A549 (cell line): ENCODE results near the gene SLC6A20. TPM values are rescaled to one million over a fixed set of nuclear protein-coding genes. Genes with fewer than 3 reads are reported as not detected.

Experiments
- ATAC-seq, 2 experiments: fragments of 200-7000 bp in 1 of 2; fragments of >200 bp in 1 of 2; cut with Nextera tagmentation in 1 of 2; cut with Tn5 transposase in 1 of 2; 3 replicates each; pipeline versions ENCODE4 v1.8.0 to v1.9.1; 2018 to 2020; ENCODE audit warnings: mild to moderate bottlenecking in 1 of 2, moderate library complexity in 1 of 2
- CTCF ChIA-PET: fragments of 300-600 bp; sonication (Branson Sonifier 250); formaldehyde crosslinking; extraction: SDS; loops from one replicate; lab custom pipeline; 2021; ENCODE audit warnings: antibody characterized with exemption, inconsistent platforms; lab: Yijun Ruan, JAX
- POLR2A ChIA-PET: fragments of 350-600 bp; formaldehyde crosslinking; extraction: SDS; loops from one replicate; lab custom pipeline; 2021; ENCODE audit warnings: antibody characterized with exemption, inconsistent platforms; lab: Yijun Ruan, JAX
- DNase-seq, 2 experiments: peaks; one replicate each; pipeline versions ENCODE4 v3.0.0 to v3.0.0-alpha.2; 2011 to 2016; ENCODE audit warnings: low read depth in 1 of 2, low spot score in 1 of 2
- FAIRE-seq: peaks from 2 replicates; lab custom pipeline; 2011; peaks lifted over from hg19 to GRCh38; lab: Jason Lieb, UNC
- H3K27ac ChIP-seq, 2 experiments: fragments of >200 bp; sonication (Bioruptor Twin); formaldehyde crosslinking; 3 replicates each; pipeline ENCODE4 v1.5.1; 2016 to 2017
- H3K4me1 ChIP-seq: fragments of >200 bp; sonication (Bioruptor Twin); formaldehyde crosslinking; 3 replicates; pipeline ENCODE4 v1.6.1; 2016
- H3K4me2 ChIP-seq: fragments of >200 bp; sonication (Bioruptor Twin); formaldehyde crosslinking; 3 replicates; pipeline ENCODE4 v1.6.1; 2016
- H3K4me3 ChIP-seq: fragments of >200 bp; sonication (Bioruptor Twin); formaldehyde crosslinking; 3 replicates; pipeline ENCODE4 v1.5.1; 2016
- H3K9me3 ChIP-seq: fragments of >200 bp; sonication (Bioruptor Twin); formaldehyde crosslinking; 3 replicates; pipeline ENCODE4 v1.6.1; 2016
- BHLHE40 ChIP-seq: IDR thresholded peaks from 2 replicates; pipeline ENCODE4 v1.6.1; 2012; ENCODE audit warnings: low read depth, low read length, inconsistent platforms
- CHD2 ChIP-seq: fragments of 150-350 bp; IDR thresholded peaks from 2 replicates; pipeline ENCODE4 v1.6.1; 2014; ENCODE audit warnings: low read length; ENCODE audit not compliant: partially characterized antibody
- CHD4 ChIP-seq: fragments of 200-600 bp; sonication (generic); IDR thresholded peaks from 2 replicates; pipeline ENCODE4 v1.6.1; 2016; ENCODE audit warnings: antibody characterized with exemption, mild to moderate bottlenecking, borderline replicate concordance
- EHMT2 ChIP-seq: fragments of 200-600 bp; sonication (generic); IDR thresholded peaks from 2 replicates; pipeline ENCODE4 v1.6.1; 2016; ENCODE audit warnings: antibody characterized with exemption, low read depth, mild to moderate bottlenecking, moderate library complexity
- EP300 ChIP-seq, 2 experiments: fragments of >200 bp; sonication (Bioruptor Twin); formaldehyde crosslinking; IDR thresholded peaks; 2 replicates in 1 of 2; 3 replicates in 1 of 2; pipeline ENCODE4 v1.6.1; 2016 to 2017
- FOSB ChIP-seq: fragments of 250-450 bp; sonication (Bioruptor Pico); IDR thresholded peaks from 2 replicates; pipeline ENCODE4 v1.5.0; 2020; ENCODE audit warnings: mild to moderate bottlenecking, moderate library complexity
- HDAC2 ChIP-seq: fragments of 200-600 bp; sonication (generic); IDR thresholded peaks from 2 replicates; pipeline ENCODE4 v1.6.1; 2016
- HOXB13 ChIP-seq: fragments of 250-450 bp; sonication (Bioruptor Pico); IDR thresholded peaks from 2 replicates; pipeline ENCODE4 v1.5.0; 2020; ENCODE audit warnings: low read depth, mild to moderate bottlenecking, moderate library complexity
- KDM1A ChIP-seq: fragments of 200-600 bp; sonication (generic); IDR thresholded peaks from 2 replicates; pipeline ENCODE4 v1.6.1; 2016; ENCODE audit warnings: low read depth, mild to moderate bottlenecking
- KDM5A ChIP-seq: fragments of 200-600 bp; sonication (generic); IDR thresholded peaks from 2 replicates; pipeline ENCODE4 v1.6.1; 2016; ENCODE audit warnings: antibody characterized with exemption, mild to moderate bottlenecking
- MAFK ChIP-seq: fragments of 450-650 bp; IDR thresholded peaks from 2 replicates; pipeline ENCODE4 v1.6.1; 2014; ENCODE audit not compliant: partially characterized antibody
- MAZ ChIP-seq: fragments of 150-350 bp; IDR thresholded peaks from 2 replicates; pipeline ENCODE4 v1.6.1; 2014; ENCODE audit warnings: antibody characterized with exemption, low read depth, low read length, borderline replicate concordance
- RAD21 ChIP-seq, 2 experiments: fragments of >200 bp in 1 of 2; sonication (Bioruptor Twin) in 1 of 2; formaldehyde crosslinking in 1 of 2; IDR thresholded peaks in 1 of 2; conservative IDR thresholded peaks in 1 of 2; 2 replicates in 1 of 2; 3 replicates in 1 of 2; pipeline ENCODE4 v1.6.1; 2012 to 2018; ENCODE audit warnings: inconsistent platforms in 1 of 2
- RCOR1 ChIP-seq: fragments of 150-350 bp; IDR thresholded peaks from 2 replicates; pipeline ENCODE4 v1.6.1; 2014; ENCODE audit warnings: antibody characterized with exemption, low read length, low read depth
- RNF2 ChIP-seq: fragments of 200-600 bp; sonication (generic); IDR thresholded peaks from 2 replicates; pipeline ENCODE4 v1.6.1; 2016; ENCODE audit warnings: low read depth, mild to moderate bottlenecking, antibody characterized with exemption, moderate library complexity, borderline replicate concordance
- SREBF2 ChIP-seq: fragments of 450-650 bp; IDR thresholded peaks from 2 replicates; pipeline ENCODE4 v1.6.1; 2014; ENCODE audit warnings: mild to moderate bottlenecking, moderate library complexity
- WGBS: methylation state at CpG from one replicate; pipeline ENCODE4 v1.1.6; 2017; ENCODE audit errors: missing lambda C conversion rate; 5-methylcytosine and 5-hydroxymethylcytosine counted together
- polyA plus RNA-seq, 4 experiments: library from polyadenylated mRNA; depleted of rRNA in 3 of 4; stranded (reverse); fragments of >200 nt; fragmentation: RNase III in 1 of 4; extraction: RNeasy Plus Mini Kit Qiagen cat#74134 plus additional on column Dnase treatment in 1 of 4; gene quantifications; 2 replicates in 3 of 4; 3 replicates in 1 of 4; pipeline ENCODE4 v1.2.3, GENCODE V29; 2011 to 2017
- TF ChIP-seq, protein P1 (sequence below): fragments of 250-450 bp; sonication (Bioruptor Pico); IDR thresholded peaks from 2 replicates; pipeline ENCODE4 v1.5.0; 2021; ENCODE audit warnings: mild to moderate bottlenecking, moderate library complexity, borderline replicate concordance

The SLC6A20 gene
- polyA plus RNA-seq, 2 of the 4 experiments (the other 2 are of a cell fraction), result not detected

DNA sequence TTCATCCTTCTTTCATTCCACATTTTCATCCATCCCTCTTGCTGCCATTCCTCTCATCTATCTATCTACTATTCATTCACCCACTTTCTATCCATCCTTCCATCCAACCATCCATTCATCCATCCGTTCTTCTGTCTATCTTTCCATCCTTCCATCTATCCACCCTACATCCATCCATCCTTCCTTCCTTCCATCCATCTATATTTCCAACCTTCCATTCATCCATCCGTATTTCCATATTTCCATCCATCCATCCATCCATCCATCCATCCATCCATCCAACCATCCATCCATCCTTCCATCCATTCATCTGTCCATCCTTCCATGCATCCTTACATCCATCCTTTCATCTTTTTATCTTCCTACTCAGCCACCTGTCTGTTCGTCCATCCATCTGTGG, 14.0 kb downstream of the SLC6A20 start:
- ChIA-PET POLR2A (no interaction called here), CTCF (interaction anchor here (1.2 to 1.5 kb wide), 3 partner anchors 18 to 21 kb away, joined by 3 to 4 read pairs (median 3); no protein-coding TSS in a partner anchor)
- no peak overlapping the region for H3K4me2 ChIP-seq
- no peak overlapping the region for H3K4me3 ChIP-seq
- no peak for FAIRE-seq
- H3K27ac ChIP-seq, result no peak overlapping the region
- WGBS, result 20% methylated on average over 3 of the region's 3 CpGs
- DNase-seq, result no peak
- ATAC-seq, result no peak
- H3K4me1 ChIP-seq, result no peaks in the 10 kb centered on the region
- TF ChIP-seq SREBF2 (no peak), FOSB (CRISPR knock-in tag) (no peak), KDM5A (no peak), HOXB13 (CRISPR knock-in tag) (no peak), RCOR1 (no peak), EP300 (IDR thresholded peaks at IDR 0.05) (no peak), BHLHE40 (no peak), MAZ (no peak), RNF2 (no peak), CHD2 (no peak)
- H3K9me3 ChIP-seq, result no peaks in the 10 kb centered on the region

DNA sequence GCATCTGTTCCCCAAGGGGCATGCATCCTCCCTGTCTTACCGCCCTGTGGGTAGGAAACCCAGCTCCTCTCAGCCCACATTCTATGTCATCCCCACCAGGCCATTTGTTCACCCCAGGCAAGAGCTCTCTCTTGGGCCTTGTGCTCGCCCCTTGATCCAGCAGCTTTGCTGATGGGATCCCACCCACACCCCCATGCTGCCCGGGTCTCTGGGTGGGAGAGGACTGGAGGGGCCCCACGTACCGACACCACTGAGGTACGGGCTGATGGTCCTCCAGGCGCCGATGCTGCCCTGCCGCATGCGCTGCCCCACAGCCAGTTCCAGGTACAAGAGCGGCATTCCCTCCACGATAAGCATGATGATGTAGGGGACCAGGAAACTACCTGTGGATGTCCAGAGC, 14.5 kb downstream of the SLC6A20 start:
- no peak for ATAC-seq
- H3K27ac ChIP-seq, result no peak overlapping the region
- H3K4me3 ChIP-seq, result no peak overlapping the region
- no peaks in the 10 kb centered on the region for H3K4me1 ChIP-seq
- TF ChIP-seq SREBF2, result no peak
- TF ChIP-seq MAFK, result no peak
- no peak for TF ChIP-seq RAD21 (conservative IDR thresholded peaks at IDR 0.05 in 1 of 2, IDR thresholded peaks at IDR 0.05 in 1 of 2)
- TF ChIP-seq, protein P1, sequence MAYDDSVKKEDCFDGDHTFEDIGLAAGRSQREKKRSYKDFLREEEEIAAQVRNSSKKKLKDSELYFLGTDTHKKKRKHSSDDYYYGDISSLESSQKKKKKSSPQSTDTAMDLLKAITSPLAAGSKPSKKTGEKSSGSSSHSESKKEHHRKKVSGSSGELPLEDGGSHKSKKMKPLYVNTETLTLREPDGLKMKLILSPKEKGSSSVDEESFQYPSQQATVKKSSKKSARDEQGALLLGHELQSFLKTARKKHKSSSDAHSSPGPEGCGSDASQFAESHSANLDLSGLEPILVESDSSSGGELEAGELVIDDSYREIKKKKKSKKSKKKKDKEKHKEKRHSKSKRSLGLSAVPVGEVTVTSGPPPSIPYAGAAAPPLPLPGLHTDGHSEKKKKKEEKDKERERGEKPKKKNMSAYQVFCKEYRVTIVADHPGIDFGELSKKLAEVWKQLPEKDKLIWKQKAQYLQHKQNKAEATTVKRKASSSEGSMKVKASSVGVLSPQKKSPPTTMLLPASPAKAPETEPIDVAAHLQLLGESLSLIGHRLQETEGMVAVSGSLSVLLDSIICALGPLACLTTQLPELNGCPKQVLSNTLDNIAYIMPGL (CRISPR knock-in tag), result no peak
- no peak for TF ChIP-seq CHD4
- no peak for FAIRE-seq
- DNase-seq, result no peak
- ChIA-PET CTCF (interaction anchor here (0.9 to 1.5 kb wide), 5 partner anchors 19 to 44 kb away, joined by 3 to 4 read pairs (median 4); no protein-coding TSS in a partner anchor), POLR2A (no interaction called here)
- no peaks in the 10 kb centered on the region for H3K9me3 ChIP-seq
- 37% methylated on average over 4 of the region's 12 CpGs for WGBS
- H3K4me2 ChIP-seq, result no peak overlapping the region

DNA sequence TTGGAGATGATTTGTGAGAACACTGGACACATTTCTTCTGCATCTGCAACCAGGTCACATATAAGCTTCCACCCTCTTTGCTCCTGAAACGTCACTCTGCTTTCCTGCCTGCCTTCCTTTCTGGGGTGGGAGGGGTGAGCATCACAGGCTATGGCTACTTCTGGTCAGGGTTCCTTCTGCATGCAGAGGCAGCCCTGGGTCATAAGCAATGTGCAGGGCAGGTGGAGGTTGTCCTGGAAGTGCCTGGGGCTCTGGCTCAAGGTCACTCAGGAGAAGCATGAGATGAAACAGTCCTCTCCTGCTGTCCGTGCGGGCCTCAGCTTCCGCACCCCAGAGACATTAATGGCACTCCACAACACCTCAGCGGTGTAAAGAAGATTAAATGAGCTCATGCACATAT, 15.1 kb downstream of the SLC6A20 start:
- no peak for DNase-seq
- POLR2A ChIA-PET, result no interaction called here
- Histone ChIP-seq H3K4me1 (no peaks in the 10 kb centered on the region), H3K27ac (no peak overlapping the region), H3K4me2 (no peak overlapping the region), H3K9me3 (no peaks in the 10 kb centered on the region), H3K4me3 (no peak overlapping the region)
- 71% methylated on average over 5 of the region's 5 CpGs for WGBS
- no peak for FAIRE-seq
- CTCF ChIA-PET, result interaction anchor here (0.9 to 1.5 kb wide), 5 partner anchors 18 to 44 kb away, joined by 3 to 4 read pairs (median 4); no protein-coding TSS in a partner anchor
- ATAC-seq, result no peak
- TF ChIP-seq MAZ, result no peak
- TF ChIP-seq RNF2, result no peak
- TF ChIP-seq HDAC2, result no peak
- no peak for TF ChIP-seq EHMT2
- no peak for TF ChIP-seq BHLHE40
- no peak for TF ChIP-seq KDM1A
